NCI-H1105 (cell line): ENCODE results near the gene HSD3B1.
"Not testable (repeated sequence)": the region's sequence is repeated elsewhere in the genome, so short reads cannot be mapped to it uniquely, and the experiment has no call there.

ENCODE experiments used
- DNase-seq: peaks from one replicate; lab custom pipeline; 2025; lab: John Stamatoyannopoulos, UW

HSD3B1 gene

DNA sequence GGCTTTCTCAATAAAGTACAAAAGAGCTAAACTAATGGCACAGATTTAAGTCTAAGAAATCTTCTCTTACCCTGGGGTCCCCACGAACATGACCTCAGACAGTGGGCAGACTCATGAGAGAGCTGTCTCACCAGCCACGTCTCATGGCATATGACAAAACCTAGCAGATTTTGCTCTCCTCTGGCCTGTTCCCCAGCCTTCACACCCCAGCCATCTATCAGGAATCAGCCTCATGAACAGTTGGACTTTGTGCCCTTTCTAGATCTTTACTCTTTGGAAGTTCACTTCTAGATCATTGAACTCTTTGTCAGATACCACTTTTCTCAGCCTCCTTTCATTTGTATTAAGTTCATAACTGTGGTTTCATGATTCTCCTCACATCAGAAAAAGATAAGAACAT, 14.2 kb upstream of the HSD3B1 start:
- DNase-seq = no peak

DNA sequence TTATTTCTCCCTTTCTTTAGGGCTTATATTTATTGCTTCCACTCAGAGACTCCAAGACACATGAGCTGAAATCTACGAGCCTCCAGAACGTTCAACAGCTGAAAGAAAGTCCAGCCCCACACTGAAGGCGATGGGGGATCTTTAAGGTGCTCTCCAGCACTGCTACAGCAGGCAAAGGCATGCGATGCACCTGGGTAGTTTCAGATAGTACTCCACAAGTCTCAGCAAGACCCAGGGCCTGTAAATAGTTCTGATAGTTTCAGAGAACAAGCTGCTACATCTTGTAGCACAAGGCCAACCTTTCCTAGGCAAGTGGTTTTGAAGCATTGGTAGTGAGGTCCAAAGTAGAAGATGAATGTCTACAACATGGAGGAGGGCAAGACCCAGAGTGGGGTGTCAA, 2.2 kb upstream of the HSD3B1 start:
- no peak for DNase-seq

DNA sequence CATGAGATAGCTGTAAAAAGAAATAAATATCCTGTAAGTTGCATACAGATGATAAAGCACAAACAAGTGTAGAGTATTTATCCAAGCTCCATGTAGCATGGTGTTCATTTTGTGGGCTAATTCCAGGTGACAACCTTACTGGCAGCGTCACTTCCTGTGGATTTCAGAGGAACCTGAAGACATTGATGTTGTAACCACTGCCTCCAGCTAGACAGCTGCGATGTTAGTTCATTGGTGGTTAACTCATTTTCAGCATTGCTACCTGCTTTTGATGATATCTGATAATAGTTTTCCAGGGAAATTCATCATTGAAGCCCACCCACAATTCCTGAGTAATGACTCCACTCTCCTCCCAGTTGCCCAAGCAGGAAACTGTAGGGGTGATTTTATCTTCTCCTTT, 3.0 kb downstream of the HSD3B1 start:
- DNase-seq = no peak

DNA sequence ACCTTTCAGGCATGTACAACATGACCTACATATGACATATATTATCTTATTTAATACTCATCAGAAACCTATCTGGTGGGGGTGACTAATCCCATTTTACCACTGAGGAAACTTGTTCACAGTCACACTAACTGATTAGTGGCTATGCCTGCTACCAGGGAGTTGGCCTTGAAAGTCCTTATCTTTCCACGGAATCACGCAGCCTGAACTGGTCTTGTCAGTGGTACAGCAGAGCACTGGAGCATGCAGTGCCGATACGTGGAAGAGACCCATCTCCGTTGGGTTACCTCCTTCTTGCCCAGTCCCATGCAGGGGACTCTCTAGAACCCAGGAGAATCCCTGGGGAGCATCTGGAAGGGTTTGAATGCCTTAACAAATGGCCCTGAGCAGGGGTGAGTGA, 8.2 kb downstream of the HSD3B1 start:
- no peak for DNase-seq

DNA sequence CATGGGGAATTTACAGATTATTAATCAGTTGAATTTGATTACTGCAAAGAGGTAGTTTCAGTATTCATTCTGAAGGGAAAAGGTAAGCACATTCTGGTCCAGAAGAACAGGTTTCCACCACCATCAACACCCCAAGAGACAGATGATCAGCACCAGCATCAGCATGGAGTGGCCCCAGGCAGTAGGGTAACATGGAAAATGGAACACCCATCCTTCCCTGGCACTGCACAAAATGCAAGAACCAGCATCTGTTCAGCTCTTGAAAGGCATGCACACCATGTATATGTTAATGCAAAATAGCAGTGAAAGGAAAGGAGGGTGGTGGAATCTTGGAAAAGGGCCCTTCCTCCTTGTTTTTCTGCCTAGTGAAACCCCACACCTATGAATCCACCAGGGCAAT, 9.2 kb downstream of the HSD3B1 start:
- no peak for DNase-seq

DNA sequence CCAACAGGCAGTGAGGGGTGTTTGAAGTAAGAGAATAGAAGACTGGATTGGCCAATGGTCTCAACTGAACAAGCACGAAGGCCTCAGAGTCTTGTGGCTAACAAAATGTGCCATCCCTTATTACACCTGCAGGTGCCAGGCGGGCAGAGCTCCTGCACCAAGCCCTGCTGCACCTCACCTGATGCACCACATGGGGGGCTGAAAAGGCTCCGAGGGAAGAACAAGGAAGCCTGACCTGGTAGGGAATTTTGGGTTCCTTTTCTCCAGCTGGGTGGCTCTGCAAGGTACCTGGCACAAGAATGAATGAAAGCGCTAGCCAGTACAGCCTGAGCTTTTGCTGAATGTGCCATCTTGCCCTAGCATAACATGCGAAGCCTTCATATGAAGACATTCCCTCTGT, 9.7 kb downstream of the HSD3B1 start:
- no peak for DNase-seq

DNA sequence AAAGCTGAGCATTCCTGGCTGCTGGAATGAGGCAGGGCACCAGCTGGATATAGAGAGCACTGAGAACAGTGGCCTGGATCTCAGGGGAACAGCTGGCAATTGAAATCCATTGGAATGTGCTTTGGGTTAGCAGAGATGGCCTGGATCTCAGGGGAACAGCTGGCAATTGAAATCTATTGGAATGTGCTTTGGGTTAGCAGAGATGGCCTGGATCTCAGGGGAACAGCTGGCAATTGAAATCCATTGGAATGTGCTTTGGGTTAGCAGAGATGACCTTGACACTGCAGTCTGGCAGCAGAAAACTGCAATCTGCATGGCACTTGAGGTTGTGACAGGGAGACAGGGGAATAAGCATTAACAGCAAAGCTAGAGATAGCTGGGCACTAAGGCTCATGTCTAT, 10.7 kb downstream of the HSD3B1 start:
- DNase-seq = not testable (repeated sequence)

DNA sequence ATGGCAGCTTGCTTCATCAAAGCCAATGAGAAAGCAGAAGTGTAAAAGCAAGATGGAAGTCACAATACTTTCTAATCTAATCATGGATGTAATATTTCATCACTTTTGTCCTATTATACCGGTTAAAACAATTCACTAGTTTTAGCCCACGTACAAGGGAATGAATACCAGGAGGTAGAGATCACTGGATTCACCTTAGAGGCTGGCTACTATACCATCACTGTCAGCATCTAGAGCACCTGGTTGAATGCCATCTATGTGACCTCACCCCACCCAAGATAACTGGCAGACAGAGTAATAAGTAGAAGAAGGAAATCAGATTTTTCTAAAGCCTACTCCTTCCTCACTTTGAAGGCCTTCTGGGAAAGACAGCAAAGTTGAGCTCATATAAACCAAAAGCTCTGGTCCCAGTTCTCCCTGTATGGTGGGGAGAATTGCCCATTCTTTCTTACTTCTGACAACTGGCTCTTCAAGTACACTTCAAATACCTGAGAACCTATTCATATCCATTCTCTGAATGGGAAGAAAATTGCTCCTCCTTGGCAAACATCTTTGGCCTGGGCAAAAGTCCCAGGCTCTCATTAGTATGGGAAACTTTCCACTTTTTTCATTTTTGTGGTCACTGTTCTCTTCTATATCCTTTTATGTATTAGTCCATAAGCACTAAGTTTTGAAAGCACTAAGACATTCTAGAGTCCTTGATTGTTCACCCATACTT, 24.8 kb downstream of the HSD3B1 start:
- DNase-seq = no peak

DNA sequence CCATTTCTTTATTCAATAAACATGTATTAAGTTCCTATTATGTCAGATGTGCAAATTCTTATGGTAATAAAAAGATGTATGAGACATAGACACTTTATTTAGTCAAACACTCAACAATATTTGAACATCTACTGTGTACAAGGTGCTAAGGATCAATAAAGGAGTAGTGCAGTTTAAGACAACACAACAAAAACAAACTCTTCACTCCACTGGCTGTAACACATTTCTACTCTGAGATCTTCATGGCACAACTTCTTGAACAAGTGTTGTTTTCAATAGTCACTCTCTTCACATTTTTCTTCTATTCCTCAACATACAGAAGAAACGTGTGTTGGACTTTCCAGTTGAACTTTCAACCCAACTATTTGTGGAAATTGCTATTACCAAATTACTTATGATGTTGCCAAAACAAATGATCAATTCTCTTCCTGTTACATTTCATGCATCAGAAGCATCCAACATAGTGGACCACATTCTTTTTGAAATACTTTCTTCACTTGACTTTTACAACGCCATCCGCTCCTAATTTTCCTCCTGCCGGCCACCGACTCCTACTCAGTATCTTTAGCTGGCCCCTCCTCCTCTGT, 25.4 kb downstream of the HSD3B1 start:
- no peak for DNase-seq

DNA sequence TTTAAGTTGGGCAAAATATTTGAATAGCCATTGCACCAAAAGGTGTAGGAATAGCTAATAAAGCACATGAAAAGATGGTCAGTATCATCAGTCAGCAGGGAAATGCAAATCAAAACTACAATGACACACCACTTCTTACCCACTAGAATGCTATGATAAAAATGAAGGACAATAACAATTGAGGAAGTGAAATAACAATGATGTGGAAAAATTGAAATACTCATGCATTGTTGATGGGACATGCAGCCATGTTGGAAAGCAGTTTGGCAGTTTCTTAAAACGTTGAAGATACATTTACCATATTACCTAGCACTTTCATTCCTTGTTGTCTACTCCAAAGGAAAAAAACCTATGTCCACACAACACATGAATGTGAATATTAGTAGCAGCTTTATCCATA, 28.4 kb downstream of the HSD3B1 start:
- DNase-seq = no peak

DNA sequence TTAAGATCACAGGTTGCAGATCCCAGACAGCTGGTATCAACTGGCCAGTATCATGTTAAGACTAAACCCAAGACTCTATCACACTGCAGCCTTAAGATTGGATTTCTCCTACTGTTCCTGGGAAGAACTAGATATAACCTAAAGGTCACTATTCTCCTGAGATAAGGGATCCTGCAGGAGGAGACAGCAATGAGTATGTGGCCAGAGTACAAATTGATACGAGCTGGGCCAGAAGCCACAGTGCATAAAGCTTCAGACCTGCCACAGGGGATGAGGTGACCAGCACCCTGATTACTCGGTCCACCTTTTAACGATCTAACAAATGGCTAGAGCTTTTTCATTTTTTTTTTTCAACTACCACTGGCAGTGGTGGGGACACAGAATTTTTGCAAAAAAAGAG, 31.0 kb downstream of the HSD3B1 start:
- DNase-seq = no peak

DNA sequence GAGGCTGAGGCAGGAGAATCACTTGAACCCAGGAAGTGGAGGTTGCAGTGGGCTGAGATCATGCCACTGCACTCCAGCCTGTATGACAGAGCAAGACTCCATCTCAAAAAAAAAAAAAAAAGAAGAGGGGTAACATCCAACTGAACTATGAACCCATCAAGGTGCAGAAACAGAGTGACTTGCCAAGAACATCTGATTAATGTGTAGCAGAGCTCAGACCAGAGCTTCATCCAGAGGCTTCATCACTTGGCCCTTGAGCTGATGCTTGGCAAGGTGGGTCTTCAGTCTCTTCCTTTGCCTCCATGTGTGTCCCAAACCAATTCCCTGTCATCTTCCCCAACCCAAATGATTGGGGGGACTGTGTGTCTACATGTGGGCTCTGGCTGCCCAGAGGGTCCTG, 32.6 kb downstream of the HSD3B1 start:
- no peak for DNase-seq

DNA sequence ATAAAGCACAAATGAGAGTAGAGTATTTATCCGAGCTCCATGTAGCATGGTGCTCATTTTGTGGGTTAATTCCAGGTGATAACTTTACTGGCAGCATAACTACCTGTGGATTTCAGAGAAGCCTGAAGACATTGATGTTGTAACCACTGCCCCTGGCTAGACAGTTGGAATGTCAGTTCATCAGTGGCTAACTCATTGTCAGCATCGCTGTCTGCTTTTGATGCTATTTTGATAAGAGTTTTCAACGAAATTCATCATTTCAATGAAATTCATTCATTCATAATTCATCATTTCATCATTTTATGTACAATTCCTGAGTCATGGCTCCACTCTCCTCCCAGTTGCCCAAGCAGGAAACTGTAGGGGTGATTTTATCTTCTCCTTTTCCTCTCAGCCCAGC, 34.4 kb downstream of the HSD3B1 start:
- DNase-seq = no peak

DNA sequence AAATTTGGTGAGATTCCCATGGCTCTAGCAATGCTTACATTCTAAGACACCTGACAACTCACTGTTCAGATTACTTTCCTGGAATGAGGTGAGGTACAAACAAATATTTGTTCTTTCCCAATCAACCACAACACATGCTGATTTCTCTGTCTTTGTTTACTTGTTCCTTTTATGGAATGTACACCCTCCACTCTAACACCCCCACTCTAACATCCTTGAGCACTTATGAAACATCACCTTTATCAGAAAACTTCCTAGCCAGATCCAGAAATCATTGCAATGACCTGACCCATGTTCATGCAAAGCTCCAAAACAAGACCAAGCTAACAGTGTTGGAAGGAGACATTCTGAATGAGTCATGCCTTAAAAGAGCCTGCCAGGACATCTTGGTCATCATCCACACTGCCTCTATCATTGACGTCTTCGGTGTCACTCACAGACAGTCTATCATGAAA, 35.5 kb downstream of the HSD3B1 start:
- DNase-seq = no peak

DNA sequence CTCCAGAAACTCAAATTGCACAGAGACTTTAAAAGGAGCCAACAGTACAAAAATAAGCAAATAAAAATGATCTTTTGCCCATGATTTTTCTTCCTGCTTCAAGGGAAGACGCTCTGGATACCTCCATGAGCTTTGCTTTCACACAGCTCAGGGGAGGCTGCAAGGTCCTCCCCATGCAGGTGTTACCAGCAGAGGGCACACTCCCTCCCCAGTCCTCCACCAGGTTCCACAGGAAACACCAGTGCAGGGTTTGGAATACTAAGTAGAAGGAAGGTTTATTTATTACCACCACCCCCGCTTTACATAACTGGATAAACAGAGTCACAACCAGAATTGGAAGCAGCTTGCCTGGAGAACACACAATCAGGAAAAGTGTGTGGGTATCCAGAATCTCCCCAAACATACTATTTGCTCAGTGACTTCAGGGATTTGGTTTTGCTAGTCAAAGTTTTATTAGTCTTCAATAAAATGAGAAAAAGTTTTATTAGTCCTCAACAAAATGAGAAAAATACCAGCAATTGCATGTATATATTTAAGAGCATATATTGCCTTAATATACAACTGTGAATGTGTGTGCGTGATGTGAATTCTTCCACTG, 37.3 kb downstream of the HSD3B1 start:
- DNase-seq = no peak

DNA sequence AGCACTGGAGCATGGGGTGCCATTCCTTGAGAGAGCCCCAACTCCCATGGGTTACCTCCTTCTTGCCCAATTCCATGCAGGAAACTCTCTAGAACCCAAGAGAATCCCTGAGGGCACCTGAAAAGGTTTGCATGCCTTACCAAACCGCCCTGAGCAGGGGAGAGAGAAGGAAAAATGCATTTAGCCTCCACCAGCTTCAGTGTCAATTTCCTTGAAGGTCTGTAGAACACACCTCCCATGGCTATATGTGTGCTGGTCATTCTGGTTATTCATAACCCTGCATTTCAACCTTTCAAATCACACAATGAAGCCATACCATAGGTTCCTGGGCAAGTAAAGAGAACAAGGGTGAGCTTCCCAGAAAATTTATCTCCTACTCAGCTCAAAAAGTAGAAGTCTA, 39.6 kb downstream of the HSD3B1 start:
- no peak for DNase-seq

DNA sequence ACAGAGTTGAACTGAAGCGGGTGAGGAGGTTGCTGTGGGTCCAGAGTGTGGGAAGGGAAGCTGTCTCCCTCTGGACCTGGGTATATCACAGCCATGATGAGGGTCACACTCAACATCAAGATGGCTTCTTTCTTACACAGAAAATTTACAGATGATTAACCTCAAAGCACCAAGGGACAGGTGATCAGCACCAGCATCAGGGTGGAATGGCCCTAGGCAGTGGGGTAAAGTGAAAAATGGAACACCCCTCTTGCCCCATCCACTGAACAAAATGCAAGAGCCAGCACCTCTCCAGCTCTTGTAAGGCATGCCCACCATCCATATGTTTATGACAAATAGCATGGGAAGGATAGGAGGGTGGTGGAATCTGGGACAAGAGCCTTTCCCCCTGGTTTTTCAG, 40.3 kb downstream of the HSD3B1 start:
- no peak for DNase-seq

DNA sequence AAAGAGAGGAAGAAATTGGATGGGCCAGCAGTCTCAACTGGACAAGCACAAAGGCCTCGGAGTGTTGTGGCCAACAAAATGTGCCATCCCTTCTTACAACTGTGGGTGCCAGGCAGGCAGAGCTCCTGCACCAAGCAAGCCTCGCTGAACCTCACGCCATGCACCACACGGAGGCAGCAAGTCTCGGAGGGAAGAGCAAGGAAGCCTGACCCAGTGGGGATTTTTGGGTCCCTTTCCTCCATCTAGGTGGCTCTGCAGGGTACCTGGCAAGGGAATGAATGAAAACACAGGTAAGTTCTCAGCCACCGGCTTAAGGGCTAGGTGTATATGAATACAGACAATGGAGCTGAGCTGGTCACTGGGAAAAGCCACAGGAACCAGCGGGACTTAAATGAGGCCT, 40.8 kb downstream of the HSD3B1 start:
- DNase-seq = no peak

DNA sequence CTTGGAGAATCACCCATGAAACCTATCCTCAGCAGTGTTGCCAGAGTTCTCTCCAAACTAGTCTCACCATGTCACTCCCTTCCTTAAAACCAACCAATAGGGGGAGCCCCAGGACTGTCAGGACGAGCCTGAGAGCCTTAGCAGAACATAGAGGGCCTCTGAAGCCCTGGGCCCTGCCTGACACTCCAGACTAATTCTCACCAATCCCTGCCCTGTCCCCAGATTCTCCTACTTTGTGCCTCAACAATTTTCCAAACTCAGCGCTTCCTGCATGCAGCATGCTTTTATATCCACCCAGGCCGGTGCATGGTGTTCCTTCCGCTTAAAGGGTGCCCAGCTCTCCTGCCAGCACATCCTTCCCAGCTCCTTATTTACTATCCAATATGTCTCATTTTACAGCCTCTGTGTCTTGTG, 42.7 kb downstream of the HSD3B1 start:
- peak; percentile 65 for DNase-seq

DNA sequence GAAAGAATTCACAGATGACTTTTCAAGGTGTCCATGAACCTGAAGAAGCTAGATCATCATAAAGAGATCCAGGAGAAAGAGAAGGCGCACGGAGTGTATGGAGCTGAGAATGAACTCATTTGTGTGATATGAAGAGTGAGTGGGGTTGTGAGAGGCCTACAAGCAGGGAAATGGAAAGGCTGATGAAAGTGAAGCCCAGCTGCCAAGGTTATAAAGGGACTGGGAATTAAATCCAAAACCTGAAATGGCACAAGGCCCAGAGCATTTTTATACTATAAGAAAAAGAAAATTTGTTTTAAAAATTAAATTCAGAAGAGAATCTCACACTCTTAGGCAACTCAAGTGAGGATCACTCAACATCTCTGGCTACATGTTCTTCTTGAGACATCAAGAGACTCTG, 43.4 kb downstream of the HSD3B1 start:
- no peak for DNase-seq

DNA sequence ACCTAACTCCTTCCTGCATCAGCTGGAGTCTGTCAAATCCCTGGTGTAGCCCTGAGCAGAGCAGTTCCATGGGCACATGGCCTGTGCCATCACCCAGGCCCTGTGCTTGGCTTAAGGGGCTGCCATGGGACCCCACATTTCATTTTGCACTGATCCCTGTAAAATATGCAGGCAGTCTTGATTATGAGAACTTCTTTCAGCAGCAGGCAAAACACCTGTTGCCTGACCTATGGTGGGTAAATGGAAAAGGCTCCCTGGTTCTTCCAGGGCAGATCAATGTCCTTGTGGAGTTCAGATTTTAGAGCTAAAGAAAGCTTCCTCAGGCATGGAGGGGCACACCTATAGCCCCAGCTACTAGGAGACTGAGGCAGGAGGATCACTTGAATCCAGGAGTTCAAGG, 44.2 kb downstream of the HSD3B1 start:
- no peak for DNase-seq

DNA sequence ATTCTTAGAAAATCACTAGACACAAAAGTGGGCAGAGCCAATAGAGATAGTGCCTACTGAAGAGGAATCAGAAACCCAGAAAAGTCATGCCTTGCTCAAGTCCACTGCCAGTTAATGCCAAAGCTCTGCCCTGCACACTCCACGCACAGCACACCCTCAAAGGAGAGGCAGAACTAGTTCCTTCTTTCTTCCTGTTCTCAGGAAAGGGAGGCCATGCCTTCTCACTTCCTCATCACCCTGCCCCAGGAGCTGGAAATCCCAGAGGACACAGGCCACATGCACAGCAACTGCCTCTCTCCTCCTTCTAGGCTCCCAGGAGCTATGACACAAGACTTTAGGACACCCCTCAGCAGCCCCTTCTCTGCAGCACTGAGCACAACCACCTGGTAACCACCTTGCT, 45.6 kb downstream of the HSD3B1 start:
- not testable (repeated sequence) for DNase-seq

DNA sequence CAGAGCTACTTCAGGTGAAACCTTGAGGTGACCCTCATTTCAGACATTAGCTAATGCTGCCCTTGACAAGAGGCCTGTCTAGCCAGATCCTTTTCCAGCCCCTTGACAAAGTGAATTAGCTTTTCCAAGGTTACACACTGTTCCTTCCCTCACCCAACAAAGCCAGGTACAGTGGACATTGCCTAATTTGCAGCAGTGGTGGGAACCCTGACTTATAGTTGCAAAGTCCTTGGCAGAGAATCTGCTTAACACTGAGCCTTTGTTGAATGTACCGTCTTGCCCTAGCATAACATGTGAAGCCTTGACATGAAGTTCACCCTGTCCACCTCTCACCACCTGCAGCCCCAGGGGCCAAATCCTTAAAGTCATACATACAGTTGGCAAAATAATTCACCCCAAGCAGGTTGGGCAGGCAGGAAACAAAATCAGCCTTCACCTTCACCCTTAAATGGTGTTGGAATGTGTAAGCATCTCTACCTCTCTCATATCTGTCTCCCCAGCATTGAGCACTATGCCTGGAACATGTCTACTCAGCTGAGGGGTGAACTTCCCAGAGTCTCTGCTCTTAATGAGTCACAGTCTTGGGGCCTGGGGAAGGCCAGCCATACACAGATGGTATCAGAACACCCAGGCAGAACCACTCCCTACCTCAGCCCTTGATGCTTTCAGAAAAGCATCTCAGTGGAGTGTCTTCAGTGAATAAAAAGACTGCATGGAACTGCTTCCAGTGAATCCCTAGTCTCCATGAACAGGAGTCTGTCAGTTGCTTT, 46.5 kb downstream of the HSD3B1 start:
- DNase-seq = not testable (repeated sequence)
